Glomerular visceral epithelial cell (primary cell): ENCODE data around the gene ZNRF3.
"Not testable (repeated sequence)": the region's sequence is repeated elsewhere in the genome, so short reads cannot be mapped to it uniquely, and the experiment has no call there.

Source experiments
- DNase-seq: peaks from one replicate; pipeline ENCODE4 v3.0.0-alpha.2; 2016; ENCODE audit errors: extremely low spot score

The ZNRF3 gene

DNA sequence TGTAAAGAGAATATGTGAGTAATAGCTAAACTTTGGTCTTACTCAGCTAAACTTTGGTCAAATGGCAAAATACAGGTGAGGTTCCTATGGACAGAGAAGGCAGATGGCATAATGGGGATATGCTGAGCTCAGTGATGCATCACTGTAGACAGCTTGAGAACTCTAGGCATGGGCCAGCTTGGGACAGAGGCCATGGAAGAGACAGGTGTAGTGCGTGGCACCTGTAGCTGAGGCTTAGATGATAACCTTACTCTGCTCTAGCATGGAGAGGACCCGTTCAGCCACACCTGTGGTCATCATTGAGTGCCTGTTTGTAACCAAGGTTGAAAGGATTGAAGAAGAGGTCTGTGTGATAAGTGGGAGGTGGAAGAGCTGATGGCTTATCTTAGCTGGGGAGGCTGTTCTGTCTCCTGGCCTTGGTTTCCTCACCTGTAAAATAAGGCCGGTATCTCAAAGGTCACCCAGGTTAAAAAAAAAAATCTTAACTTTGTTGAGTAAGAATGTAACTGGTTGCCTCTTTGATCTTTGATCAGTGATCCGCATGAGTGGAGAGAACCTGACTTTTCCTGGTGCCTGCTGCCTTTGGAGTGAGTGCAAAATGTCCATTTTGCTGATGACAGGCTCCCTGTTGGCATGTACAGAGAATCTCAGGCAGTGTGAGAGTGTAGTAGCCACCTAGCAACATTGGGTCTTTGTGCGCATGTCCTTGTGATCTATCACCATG, 48.6 kb downstream of the ZNRF3 start:
- DNase-seq = peak; percentile 22

DNA sequence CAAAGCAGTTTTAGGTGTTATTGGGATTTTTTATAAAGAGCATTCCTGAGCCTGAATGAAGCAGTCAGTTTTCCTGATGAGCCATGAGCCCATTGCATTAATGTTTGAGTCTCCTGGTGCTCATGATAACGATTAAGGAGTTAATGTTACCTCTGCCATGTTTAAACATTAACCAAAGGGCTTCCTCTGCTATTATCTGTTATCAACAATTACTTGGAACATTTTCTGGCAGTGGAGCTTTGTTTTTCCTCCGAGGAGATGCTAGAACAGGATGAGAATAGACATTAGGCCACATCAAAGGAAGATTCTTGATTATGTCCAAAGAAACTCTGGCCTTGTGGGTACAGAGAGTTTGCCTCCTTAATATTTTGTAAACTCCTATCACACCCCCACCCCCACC, 49.9 kb downstream of the ZNRF3 start:
- DNase-seq = no peak

DNA sequence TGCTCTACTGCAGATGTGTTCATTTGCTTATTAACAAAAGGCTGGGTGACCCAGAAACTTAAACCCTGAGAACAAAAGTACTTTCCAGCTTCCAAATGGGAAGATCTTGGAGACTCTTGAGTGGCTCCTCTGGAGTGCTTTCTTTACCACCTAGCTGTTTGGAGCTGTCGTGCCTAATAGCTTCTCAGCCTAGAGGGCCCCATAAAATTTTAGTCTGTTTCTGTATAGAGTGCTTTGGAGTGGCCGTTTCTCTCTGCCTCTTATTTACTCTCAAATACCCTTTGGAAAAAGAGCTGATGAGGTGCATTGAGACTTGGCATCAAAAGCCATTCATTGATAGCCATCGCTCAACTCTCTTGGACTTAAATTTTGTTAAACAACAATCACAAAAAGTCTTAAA, 50.7 kb downstream of the ZNRF3 start:
- DNase-seq = no peak

DNA sequence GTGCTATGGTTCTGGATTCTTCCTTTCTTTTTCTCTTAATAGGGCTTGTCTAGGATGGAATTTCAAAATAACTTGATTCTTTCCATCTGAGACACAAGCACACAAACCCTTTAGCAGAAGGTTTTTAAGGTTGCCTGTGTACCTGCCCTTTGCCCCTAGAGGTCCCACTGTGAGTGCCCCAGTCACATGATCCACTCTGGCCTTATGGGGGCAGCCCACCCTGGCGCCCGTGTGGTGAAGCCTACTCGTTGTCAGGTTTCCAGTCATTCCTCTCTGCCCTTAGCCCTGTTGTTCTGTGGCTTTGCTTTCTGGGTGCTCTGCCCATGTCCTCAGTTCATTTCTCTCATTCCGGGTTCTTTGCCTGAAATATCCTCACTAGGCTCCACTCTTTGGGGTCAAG, 51.8 kb downstream of the ZNRF3 start:
- DNase-seq = no peak

DNA sequence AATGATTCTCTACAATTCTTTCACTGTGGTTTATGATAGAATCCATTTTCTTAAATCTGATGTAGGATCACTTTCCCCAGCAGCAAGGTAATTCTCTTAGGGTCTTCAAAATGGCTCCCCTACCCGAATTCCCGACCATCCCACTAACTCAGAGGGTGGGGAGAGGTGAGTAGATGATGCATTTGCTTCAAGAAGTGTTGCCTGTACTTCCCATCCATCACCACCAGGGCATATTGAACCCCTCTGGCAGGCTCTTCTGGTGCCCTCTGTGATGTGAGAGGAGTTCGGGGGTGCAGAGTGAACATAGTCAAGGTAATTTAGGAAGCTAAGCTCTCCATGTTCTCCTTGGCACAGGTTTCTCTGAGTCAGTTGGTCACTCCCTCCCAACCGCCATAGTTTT, 52.3 kb downstream of the ZNRF3 start:
- DNase-seq = no peak

DNA sequence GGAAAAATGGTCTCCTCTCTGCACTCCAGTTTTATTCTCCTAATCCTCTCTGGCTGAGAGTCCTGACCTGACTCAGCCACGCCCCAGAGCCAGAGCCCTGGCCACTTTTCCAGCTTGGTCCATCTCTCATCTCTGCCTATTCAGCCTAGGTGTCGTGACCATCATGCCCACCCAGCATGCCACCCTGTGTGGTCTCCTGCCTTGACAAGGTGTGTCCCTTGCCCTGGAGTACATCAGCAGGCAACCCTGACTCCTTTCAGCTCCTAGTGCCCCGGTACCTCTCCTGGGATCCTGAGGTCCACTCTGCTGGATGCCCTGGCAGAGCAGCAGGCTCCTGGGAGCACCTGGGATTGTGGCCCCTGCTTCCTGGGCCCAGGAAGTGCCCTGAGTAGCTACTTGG, 52.8 kb downstream of the ZNRF3 start:
- no peak for DNase-seq

DNA sequence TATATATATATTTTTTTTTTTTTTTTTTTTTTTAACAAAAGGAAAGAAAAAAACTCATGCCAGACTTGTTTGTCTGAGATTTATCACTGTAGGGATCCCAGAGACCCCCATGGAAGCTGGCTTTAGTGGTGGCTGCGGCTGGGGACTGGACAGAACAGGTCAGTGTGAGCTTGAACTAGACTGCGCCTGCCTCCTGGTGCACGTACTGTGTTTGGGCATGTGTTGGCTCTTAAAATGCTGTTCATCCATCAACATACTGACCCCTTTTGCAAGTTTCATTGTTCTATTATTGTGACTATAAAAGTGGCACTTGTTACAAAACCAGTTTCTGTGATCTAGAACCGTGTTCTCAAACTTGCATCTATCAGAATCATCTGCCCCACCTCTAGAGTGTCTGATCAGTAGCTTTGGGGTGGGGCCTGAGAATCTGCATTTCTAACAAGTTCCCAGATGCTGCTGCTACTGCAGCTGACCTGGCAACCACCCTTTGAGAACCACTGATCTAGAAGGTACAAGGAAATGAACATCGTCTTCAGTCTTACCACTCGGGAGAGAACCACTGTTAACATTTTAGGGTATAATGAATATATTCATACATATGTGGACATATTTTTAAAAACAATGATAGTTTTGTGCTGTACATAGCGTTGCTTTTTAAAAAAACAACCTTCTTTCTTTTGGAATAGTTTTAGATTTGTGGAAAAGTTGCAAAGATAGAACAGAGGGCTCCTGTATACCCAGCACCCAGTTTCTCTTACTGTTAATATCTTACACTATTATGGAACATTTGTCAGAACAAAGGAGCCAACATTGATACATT, 54.0 kb downstream of the ZNRF3 start:
- DNase-seq = no peak

DNA sequence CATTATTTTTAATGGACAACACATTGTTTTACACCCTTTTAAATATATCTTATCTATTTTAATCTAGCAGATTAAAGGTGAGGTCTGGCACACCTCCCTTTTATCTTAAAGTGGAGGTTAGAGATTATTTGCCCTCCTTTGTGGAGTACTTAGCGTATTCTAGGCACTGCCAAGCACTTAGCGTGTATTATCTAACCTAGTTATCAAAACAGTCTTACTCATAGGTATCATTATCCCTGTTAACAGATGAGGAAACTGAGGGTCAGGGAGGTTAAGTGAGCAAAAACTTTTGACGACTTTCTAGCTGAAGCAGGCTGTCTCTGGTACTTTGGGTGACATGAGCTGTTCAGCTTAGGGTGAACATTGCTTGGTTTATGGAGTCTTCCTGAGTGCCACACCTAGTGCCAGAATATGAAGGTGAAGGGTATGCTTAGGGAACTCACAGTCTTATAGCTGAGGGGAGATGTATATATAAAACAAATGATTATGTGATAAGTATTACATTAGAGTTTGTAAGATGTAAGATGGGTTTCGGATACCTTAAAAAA, 55.0 kb downstream of the ZNRF3 start:
- no peak for DNase-seq

DNA sequence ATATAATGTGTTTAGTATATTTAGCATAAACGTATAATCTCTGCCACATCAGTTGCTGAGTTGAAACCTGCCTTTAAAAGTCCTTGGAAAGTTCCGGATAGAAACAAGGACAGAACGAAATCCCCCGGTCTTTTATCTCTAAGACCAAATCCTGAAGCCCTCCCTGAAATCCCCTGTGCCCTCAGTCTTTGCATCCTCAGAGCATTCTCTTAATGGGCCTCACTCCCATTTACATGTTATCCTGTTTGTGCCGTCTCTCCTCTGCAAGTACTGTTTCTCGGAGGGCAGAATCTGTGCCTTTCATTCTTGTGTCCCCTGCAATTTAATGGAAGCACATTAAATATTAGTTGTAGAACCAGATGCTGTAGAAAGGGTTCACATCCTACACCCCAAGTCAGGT, 56.0 kb downstream of the ZNRF3 start:
- DNase-seq = no peak

DNA sequence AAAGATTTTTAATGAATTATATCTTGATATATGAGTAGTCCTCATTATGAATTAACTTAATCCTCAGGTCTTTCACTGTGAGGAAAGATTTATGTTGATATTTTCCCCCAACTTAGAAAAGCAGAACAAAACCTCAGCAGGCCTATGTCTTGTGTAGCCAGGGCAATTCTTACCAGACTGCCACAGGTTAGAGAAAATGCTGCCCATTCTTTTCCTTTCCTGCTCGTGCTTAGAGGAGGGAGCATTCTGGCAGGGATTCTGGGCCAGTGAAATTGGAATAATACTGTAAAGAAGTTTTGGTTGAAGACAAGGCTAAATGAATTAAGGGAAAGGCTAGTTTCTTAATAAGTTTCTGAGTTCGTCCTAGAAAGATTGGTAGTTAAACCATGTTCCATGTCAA, 56.6 kb downstream of the ZNRF3 start:
- DNase-seq = no peak

DNA sequence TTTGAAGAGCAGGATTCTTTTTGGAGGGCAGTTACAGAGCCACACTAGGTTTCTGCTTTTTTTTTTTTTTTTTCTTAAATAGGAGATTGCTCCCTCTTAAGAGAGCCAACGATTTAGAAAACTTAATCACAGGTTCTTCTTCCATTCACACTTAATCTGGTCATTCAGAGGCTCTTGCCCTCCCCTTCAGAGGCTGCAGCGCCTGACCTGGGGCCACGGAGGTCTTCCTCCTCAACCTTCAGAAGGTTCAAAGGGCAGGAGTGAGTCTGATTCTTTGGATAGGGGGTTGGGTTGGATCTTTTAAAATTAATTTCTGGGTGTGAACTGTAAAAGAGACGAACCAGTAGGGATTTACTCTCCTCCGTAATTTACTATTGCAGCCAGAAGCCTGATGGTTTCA, 57.1 kb downstream of the ZNRF3 start:
- DNase-seq = no peak

DNA sequence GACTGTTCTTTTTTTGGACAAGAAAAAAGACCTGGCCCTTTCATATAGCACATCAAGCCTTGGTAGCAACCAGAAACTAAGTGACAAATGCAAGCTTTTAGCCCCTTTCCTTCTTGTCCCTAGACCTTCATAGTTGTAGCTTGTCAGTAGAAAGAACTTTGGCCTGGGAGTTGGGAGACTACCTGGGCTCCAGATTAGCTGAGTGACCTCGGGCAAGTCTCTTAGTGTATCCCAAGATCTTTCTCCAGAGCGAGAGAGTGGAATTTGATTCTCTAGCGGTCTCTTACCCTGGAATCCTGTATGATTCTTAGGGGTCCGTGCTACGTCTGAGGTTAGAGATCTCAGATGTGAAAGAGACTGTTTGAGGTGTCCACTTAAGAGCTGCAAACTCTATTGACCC, 59.0 kb downstream of the ZNRF3 start:
- DNase-seq = no peak

DNA sequence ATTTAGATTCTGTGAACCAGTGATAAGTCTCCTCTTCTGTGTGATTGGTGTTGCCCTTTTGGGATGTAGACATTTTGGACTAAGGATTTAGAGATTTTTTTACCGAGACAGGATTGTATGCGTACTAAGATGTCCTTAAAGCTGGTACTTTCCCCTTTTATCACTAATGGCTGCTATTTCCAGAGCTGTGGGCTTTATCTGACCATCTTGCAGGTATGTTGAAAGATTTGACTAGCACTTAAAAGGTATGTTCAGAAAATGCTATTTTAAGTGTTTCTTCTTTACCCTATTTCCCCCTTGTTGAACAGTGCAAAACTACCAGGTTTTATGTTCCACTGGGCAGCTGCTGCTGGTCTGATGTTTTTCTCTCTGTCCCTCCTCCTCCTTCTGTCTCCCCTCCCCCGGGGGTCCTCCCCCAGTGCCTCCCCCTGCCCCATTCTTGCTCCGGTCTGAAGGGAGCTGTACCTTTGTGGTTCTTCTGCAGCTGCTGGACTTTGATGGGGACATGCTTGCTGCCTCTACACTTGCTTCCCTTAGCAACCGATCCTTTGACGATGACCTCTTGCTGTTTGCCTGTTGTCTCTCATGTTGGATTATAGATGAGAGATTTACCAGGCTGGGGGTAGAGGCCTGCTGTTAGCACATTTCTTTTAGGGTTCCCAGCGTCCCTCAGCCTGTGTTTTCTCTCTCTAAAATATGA, 59.6 kb downstream of the ZNRF3 start:
- DNase-seq = no peak

DNA sequence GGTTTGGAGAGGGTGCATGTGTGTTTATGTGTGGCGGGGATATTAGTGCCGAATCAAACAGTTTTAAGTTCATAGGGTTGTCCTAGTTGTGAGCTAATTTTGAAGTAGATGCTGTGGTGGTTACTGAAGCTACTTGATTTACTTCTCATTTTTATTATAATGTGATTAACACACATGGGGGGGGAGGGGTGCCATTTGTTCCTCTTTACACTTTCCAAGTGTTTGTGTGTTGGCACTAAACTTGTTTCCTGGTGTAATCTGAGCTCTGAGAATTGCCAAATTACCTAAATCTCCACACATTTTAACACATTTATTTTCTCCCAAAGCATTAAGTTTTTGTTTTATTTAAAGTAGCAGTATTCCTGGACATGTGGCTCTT, 60.1 kb downstream of the ZNRF3 start:
- no peak for DNase-seq

DNA sequence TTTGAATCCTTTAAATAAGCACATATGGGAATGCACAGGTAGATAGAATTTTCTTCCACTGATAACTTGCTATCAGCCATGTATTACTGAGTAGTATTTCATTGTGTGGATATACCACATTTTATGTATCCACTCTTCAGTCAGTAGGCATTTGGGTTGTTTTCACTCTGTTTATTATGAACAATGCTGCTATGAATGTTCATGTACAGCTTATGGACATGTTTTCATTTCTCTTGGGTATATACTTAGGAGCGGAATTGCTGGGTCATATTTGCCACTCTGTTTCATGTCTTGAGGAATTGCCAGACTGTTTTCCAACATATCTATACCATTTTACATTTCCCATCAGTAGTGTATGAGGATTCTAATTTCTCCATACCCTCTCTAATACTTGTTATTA, 63.8 kb downstream of the ZNRF3 start:
- DNase-seq = no peak

DNA sequence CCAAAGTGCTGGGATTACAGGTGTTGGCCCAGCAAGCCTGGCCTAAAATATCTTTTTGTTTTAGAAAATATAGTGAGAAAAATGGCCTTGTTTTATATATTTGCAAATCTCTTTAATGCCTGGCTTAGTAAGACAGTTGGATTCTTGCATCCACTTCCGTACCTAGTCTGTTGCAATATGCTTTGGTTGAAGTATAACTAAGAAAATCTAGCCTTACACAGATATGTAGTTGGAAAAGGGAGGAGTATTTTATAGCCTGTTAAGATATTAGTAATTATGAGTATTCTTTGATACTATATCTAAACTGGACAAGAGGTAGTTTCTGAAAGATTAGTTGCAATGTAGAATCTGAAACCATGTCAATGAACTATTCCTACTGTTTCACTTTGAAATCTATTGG, 65.1 kb downstream of the ZNRF3 start:
- no peak for DNase-seq

DNA sequence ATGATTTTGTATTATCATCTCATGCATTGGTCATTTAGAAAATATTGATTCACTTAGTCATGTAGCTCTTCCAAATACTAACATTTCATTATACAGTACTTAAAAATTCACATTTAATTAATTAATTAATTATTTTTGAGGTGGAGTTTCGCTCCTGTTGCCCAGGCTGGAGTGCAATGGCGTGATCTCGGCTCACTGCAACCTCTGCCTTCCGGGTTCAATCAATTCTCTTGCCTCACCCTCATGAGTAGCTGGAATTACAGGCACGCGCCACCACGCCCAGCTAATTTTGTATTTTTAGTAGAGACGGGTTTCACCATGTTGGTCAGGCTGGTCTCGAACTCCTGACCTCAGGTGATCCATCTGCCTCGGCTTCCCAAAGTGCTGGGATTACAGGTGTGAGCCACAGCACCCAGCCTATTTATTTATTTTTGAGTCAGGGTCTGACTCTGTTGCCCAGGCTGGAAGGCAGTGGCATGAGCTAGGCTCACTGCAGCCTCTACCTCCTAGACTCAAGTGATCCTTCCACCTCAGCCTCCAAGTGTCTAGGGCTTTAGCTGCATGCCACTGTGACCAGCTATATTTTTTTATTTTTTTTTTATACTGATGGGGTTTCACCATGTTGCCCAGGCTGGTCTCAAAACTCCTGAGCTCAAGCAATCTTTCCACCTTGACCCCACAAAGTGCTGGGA, 65.6 kb downstream of the ZNRF3 start:
- not testable (repeated sequence) for DNase-seq

DNA sequence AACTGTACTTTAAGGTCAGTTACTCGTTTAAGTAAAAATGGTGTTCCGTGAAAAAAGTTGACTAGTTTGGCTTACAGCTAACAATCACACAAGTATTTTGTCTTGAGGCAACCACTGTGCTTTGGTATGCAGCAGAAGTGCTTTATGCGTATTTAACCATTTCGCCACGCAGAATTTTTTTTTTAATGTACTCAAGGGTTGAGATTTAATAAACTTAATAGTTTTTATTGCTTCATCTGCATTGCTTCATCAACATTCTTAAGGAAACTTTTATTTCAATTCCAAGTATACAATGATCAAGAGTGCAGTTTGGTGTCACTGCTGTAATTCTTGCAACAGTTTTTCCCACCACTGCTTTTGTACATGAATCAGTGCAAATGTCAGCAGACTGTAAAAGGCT, 66.4 kb downstream of the ZNRF3 start:
- no peak for DNase-seq

DNA sequence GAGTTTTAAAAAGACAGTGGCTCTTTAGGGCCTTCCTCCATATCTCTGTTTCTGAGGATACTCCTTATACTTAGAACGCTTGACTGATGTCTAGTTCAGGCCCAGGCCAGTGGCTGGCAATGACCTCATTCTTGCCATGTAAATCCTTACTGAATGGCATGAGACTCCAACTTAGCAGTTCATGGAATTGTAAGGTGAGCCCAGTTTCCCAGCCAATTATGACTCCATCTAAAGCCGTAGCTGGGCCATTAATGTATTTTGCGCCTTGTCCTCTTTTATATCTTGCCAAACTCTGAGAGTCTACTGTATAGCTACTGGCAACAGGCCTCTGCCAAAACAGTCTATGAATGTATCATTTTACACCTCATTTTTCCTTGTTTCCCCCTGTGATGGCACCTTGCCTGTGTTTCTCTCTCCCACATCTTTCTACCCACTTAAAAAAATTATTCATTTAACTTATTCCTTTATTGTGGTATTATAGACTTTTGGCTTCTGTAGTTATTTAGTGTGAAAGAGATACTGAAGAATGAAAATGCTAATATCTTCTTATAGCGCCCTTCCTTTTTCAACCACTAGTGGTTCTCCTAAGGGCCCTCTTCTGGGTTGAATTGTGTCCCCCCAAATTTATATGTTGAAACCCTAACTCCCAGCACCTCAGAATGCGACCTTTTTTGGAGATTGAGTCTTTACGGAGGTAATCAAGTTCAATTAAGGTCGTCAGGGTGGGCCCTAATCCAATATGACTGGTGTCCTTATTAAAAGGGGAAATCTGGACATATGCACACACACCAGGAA, 67.4 kb downstream of the ZNRF3 start:
- peak; percentile 27 for DNase-seq

DNA sequence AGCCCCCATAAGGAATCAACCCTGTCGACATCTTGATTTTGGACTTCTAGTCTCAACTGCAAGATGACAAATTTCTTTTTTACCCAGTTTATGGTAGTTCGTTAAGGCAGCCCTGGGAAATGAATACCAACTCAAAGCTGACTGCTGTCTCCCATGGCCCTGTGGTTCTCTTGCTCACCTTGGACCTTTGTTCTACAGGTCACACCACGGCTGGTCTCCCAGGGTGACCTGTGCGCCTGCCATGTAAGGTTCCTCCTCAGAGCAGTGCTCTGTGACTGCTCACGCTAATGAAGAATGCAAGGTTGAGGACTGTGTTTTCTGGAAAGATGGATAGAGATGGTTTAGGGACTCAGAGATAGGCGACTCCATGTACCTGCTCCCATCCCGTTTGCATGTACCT, 68.2 kb downstream of the ZNRF3 start:
- DNase-seq = no peak

DNA sequence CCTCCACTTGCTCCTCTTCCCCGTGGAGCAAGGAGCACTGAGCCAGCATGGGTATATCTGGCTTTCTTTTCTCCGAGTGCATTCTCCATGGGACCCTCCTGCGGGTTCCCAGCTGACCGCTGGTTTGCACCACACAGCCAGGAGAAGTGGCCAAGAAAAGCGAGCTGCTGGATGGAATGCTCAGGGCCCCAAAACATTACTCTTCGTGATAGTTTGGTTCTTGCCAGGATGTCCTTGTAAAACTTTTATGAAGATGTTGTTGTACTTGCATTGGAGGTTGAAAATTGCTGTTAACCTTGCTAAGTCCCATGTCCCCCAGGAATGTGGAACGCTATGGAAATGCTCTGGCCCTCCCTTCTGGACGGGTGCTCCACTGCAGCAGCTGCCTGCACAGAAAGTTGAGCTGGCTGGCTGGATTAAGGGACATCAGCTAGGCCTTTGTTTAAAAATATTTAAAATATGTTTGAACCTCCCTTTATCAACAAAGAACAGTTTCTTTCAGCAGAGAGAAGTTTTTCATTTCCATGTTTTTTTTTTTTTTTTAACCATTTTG, 68.7 kb downstream of the ZNRF3 start:
- DNase-seq = no peak
